NOMO-1 (cell line): ENCODE data around the gene NF1.
"Not testable (repeated sequence)": the region's sequence is repeated elsewhere in the genome, so short reads cannot be mapped to it uniquely, and the experiment has no call there.

Experiments
- DNase-seq, 2 experiments: peaks; one replicate each; lab custom pipeline; 2025; ENCODE audit not compliant: unreplicated experiment in 2 of 2; lab: John Stamatoyannopoulos, UW

The NF1 gene

DNA sequence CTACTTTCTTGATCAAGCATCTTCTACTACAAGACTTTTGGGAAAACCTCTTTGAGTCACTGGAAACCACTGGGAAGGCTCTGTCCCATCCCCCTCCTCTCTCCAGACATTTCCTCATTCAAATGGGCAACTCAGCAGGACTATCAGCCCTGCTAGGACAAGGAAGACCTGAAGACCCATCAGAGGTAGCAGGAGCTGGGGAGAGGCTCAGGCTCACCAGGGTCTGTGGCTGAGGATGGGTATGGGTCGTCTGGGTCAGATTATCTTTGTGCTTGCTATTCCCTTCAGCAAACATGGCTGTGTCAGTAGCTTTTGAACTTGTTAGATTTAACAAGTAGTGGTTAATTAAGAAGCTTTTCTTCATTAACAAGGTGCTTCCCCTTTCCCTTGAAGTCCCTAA, 15.0 kb upstream of the NF1 start:
- no peak for DNase-seq

GRCh38 chr17:31085563-31085962, 9.2 kb upstream of the NF1 start:
- peak; percentile 6 to 42 for DNase-seq

DNA sequence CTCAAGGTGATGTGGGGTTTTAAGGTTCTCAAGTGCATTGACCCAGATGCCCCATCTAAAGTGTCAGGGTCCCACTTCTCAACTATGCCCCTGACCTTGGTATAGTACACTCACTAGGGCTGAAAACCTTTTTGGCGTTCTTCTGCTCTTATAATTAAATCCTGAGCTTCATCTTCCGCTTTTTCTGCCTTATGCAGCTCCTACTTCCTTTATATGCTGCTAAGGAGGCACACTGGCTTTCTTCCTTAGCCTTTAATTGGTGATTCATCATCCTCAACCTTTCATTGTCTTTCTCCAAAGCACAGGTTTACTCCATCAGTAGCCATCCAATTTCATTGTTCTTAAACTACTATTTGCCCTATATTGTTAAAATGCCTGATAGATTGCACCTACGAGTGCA, 5.3 kb upstream of the NF1 start:
- DNase-seq, result peak; percentile 85 to 93

DNA sequence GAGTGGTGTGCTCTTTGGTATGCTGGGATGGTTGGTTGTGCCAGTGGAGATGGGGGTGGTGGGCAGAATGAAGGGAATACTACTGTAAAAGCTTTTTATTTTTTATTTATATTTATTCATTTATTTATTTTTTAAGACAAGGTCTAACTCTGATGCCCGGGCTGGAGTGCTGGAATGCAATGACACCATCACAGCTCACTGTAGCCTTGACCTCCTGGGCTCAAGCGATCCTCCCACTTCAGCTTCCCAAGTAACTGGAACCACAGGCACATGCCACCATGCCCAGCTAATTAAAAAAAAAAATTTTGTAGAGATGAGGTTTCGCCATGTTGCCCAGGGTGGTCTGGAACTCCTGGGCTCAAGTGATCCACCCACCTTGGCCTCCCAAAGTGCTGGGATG, 4.1 kb upstream of the NF1 start:
- DNase-seq, result not testable (repeated sequence)

DNA sequence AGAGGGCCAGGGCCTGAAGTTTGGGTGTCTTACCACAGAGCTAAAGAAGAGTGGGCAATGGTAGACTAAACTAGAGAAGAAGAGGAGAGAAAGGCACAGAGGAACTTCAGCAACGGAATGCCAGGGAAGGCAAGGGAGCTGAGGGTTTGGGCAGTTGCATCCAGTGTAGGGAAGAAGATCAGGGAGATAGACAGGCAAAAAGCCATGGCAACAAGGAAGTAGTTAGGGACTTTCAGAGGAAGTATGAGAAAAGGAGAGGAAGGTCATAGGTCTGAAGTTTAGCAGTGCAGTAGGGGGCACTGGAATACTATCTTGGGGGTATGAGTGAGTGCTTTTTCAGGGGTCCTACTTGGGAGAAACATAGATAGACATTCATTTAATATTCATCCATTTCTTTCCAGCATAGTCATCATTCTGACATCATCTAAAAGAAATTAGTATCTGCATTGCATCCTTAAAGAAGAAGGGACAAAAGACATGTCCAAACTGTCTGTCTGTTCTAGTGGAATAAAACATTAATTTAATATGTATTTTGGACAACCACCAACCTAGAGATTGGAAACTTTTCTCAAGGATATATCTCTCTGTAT, 2.2 kb upstream of the NF1 start:
- no peak for DNase-seq

- DNase-seq, result no peak
Observed at GRCh38 chr17:31093866-31094599, 744 bp upstream of the NF1 start.

DNA sequence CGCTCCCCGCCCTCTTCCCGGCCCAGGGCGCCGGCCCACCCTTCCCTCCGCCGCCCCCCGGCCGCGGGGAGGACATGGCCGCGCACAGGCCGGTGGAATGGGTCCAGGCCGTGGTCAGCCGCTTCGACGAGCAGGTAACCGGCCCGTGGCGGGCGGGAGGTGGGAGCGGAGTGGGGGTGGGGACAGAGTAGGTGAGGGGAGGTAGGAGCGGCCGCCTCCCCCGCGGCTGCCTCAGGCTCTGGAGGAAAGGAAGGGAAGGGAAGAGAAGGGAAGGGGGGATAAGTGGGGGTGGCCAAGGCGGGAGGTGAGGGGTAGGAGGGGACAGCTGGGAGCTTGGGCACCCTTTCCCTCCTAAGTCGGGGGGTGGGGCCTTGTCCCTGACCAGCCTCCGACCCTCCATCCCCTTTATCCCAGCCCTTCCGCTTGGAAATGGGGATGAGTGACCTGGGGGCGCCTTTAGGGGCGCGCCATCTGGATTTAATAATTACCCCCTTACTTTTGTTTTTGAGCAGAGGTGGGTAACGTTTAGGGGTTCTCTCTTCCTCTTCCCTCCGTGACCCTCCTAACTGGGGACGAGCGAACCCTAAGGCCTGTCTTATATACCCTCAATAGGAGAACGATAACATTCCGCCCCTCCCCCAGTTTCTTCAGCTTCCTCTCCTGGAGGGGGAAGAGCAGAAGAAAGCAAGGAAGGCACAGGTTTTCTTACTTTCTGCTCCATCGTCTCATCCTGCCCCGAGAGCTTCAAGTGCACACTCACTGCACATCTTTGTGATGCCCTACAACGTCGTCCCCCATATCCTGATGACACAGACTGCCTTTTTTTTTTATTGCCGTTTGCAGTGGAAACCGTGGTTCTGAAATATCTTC, 694 bp downstream of the NF1 start:
- peak; percentile 6 to 26 for DNase-seq

GRCh38 chr17:31096106-31096436, 1.3 kb downstream of the NF1 start:
- DNase-seq, result no peak

DNA sequence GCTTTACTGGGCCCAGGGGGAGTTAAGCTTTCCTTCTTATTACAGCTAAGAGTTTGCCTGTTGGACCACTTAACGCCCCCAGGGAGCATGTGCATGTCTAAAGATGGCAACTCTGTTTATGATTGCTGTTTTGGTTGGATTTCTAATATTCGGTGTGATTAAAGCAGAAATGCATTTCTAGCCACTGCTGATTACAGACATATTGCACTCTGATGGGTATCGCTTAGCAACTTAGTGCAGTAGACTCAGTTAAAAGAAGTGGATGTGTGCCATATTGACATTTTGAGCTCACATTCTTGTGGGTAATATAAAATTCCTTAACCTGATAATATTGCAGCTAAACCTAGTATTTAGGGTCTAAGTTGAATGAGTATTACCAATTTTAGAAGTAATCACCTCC, 4.2 kb downstream of the NF1 start:
- no peak for DNase-seq

DNA sequence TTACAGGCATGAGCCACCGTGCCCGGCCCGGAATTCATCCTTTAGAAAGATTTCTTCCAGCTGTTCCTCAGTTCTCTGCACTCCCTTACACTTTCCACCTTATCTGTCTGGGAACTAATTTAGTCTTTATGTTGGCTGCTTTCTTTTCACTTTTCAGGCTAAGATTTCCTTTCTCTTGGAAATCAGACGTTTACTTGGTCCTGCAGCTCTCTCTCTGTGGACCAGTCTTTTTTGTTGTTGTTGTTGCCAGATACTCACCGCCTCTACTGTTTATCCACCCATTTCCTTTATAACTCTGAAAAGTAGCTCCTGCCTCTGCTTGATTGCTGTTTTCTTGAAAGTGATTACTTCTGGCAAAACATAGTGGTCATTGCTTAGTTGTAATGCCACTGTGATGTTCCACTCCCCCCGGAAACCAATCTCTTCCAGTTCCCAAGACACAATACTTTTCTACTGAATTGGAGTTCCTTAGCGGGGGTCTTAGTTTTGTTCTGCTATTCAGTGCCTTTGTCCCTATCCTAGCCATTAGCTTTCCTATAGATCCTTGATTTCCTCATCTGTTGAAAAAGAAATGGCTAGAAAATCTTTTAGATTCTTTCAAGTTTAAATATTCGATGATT, 6.2 kb downstream of the NF1 start:
- no peak for DNase-seq

GRCh38 chr17:31101943-31102342, 7.2 kb downstream of the NF1 start:
- DNase-seq, result no peak

DNA sequence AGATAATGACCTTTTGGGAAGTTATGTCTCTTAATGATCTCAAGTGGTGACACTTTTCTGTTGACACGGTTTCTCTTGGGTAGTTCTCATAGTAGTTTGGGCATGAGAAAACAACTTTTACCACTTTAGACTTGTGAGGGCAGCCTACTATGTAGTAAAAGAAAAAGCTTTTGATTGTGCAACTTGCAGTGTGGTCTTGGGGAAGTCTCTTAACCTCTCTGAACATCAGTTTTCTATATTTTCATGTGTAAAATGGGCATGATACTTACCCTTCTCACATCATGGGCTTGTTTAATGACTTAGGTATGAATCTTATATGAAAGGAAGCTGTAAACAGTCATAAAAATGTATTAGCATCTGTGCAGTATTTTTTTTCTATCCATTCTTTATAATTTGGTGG, 11.2 kb downstream of the NF1 start:
- no peak for DNase-seq

DNA sequence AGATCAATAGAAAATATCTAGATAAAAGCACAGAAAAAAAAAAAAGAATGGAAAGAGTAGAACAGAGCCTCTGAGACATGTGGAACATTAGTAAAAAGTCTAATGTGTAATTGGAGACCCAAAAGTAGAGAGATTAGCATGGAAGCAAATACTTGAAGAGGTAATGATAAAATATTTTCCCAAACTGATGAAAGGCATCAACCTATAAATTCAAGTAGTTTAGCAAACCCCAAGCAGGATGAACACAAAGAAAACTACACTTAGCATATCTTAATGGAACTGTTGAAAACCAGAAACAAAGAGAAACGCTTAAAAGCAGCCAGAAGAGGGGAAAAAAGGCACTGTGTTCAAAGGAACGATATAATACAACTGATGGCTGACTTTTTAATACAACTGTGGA, 16.4 kb downstream of the NF1 start:
- DNase-seq, result no peak

DNA sequence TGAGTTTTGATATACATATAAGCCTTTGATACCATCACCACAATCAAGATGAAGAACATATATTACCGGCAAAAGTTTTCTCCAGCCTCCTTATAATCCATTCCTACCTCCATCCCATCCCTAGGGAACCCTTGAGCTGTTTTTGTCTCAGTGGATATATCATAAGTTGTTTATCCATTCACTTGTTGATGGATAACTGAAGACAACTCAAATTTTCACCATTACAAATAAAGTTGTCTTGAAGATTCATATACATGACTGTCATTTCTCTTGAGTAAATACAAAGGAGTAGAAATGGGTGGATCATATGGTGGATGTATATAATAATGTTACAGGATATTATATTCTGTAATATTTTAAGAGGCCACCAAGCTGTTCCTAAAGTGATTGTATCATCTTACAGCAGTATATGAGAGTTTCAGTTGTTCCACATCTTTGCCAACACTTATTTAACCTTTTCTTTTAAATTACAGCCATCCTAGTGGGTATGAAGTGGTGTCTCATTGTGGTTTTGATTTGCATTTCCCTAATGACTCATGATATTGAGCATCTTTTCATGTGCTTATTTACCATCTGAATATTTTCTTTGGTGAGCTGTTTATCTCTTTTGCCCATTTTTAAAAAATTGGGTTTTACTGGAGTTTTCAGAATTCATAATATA, 17.4 kb downstream of the NF1 start:
- DNase-seq, result no peak

DNA sequence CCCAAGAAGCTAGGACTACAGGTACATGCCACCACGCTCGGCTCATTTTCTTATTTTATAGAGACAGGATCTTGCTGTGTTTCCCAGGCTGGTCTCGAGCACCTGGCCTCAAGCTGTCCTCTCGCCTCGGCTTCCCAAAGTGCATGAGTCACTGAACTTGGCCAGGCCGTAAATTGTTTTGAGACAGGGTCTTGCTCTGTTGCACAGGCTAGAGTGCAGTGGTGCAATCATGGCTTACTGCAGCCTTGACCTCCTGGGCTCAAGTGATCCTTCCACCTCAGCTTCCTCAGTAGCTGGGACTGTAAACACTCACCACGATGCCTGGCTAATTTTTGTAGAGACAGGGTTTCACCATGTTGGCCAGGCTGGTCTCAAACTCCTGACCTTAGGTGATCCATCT, 18.6 kb downstream of the NF1 start:
- DNase-seq, result peak; percentile 28 to 44

DNA sequence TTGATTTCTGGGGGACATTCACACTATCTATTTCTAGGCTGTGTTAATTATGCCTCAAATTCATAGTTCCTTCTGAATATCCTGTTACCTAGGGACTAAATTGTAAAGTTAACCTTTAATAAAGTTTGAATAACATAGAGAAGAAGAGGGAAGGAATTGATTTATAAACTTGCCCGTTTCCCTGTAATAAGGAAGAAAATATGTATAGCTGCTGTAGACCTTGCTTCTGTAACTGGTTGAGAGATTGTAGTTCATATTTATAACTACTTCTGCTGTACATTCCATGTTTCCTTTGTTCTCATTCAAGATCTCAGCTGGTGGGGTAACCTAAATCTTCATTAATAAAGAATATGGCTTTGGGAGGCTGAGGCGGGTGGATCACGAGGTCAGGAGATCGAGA, 19.2 kb downstream of the NF1 start:
- DNase-seq, result no peak

GRCh38 chr17:31114956-31115555, 20.3 kb downstream of the NF1 start:
- DNase-seq, result no peak

DNA sequence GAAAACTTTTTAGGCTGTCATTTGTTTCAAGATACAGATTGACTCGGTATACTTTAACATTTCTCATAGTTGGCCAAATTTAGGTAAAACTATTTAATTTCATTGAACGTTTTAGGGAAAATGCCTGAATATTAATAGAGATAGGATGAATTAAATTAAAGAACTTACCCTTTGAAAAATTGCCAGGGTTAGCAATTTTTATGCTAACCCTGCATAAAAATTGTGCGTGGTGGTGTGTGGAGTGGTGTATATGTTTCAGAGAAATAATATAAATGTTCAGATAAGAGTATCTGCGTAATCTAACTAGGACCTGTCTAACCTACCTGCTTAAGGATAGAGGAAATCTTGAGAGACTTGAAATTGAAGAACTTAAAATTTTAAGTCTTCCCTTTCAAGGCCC, 21.4 kb downstream of the NF1 start:
- no peak for DNase-seq

GRCh38 chr17:31122746-31123145, 28.0 kb downstream of the NF1 start:
- DNase-seq, result no peak

- DNase-seq, result no peak
Observed at GRCh38 chr17:31126318-31126717, 31.5 kb downstream of the NF1 start.

DNA sequence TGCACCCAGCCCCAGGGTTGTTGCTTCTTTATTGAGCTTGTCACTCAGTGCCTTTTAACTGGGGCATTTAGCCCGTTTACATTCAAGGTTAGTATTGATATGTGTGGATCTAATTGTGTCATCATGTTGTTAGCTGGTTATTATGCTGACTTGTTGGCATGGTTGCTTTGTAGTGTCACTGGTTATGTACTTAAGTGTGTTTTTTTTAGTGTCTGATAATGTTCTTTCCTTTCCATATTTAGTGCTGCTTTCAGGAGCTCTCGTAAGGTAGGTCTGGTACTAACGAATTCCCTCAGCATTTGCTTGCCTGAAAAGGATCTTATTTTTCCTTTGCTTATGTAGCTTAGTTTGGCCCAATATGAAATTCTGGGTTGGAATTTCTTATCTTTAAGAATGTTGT, 33.5 kb downstream of the NF1 start:
- no peak for DNase-seq
